Measurements from ENCODE around the gene ATP5PD.

ATP5PD gene

GRCh38 chr17:75046407-75047289 lies at the start of gene ATP5PD, which contains the start of gene KCTD2:
ATP5PD (minus strand) TSS chr17:75046969; CDS start chr17:75042650, 4,319 bp downstream.
KCTD2 (plus strand) TSS chr17:75047225; CDS start chr17:75047251, 26 bp downstream.
- DNase-seq (ENCODE audit: low read depth, low spot score): peak; percentile 87
- H3K27ac ChIP-seq: peak within 1 kb of the TSS; percentile 93

DNA sequence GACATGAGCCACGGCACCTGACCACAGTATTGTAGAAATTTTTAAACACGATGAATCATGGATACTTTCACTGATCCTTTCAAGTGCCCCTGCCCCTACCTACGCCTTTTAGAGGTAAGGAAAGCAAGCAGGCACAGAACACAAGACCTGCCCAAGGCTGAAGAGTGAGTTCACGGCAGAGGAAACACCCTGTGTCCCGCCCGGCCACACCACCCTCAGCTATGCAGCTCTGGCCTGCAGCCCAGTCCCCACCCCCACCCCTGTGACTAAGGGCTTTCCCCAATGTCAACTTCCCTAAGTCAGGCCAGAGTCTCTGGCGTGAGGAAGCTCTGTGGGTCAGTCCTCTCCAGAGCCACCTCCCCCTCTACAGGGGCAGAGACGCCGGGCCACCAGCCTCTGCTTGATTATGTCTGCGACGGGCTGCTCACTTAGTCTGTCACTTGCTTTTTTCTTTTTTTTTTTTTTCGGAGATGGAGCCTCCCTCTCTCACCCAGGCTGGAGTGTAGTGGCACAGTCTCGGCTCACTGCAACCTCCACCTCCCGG lies 49.4 kb upstream of the ATP5PD start:
- H3K27ac ChIP-seq: peak overlapping the region; percentile 58

GRCh38 chr17:75094871-75095399 lies 48.2 kb upstream of the ATP5PD start:
- H3K27ac ChIP-seq: no peak overlapping the region
- DNase-seq (ENCODE audit: low read depth, low spot score): no peak

More for the DNA sequence above, 49.4 kb upstream of the ATP5PD start:
- DNase-seq (ENCODE audit: low read depth, low spot score): peak; percentile 95

- no peak overlapping the region for H3K27ac ChIP-seq
- DNase-seq (ENCODE audit: low read depth, low spot score): no peak
Observed at GRCh38 chr17:75093548-75094158, 46.9 kb upstream of the ATP5PD start.

DNA sequence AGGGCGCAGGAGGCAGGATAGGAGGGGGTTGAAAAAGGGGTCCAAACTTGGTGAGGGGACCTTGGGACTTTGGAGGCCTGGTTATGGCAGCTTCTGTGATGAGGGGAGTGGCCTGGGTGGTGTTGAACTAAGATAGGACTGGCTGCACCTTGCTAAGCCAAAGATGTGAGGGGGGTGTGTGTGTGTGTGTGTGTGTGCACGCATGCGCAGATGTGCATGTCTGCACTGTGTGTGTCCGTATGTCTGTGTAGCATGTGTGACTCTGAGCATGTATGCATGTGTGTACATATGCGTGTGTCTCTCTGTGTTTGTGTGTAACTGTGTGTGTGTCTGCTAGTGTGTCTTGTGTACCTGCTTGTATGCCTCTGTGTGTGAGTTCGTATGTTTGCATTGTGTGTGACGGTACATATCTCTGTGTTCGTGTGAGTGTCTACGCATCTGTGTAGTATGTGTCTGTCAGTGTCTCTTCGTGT lies 45.1 kb upstream of the ATP5PD start:
- no peak overlapping the region for H3K27ac ChIP-seq
- no peak for DNase-seq (ENCODE audit: low read depth, low spot score)

DNA sequence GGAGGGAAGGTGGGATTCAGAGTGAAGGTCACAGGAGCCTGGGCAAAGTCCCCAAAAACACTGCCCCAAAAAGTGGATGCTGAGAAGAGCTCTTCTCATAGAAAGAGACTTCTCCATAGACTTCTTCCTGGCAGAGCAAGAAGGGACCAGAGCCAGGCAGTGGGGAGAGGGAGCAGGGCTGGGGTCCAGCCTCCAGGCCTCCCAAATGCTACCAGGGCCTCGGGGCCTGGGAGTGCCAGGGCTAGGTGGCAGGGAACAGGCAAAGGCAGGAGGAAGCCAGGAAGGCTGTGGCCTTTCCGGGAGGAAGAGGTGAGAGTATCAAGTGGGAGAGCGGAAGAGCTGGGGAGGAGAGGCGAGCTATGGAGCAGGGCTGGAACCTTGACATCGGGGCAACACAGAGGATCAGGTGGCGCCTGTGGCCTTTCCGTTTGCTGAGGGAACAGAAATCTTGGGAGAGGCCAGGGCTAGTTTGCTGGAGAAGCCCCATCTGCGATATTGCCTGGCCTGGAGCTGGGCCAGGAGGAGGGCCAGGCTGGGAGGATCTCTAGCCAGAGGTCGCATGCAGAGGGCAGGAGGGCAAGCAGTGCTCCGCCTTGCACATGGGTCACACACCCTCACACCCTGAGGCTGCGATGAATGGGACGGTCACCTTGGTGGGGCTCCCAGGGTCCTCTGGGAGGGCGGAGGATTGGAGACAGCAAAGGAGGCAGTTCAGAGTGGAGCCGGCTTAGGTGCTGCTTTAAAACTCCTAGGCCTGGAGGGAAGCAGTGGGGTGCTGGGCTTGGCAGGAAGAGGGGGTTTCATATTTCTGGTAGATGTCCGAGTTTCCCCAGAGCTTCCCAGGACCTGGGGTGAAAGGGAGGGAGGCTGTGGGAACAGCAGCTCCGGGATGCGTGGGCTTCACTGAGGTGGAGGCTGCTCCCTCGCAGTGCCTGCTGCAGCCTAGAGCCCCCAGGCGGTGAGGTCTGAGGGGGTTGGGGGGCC lies 44.4 kb upstream of the ATP5PD start:
- H3K27ac ChIP-seq: no peak overlapping the region
- DNase-seq (ENCODE audit: low read depth, low spot score): no peak

DNA sequence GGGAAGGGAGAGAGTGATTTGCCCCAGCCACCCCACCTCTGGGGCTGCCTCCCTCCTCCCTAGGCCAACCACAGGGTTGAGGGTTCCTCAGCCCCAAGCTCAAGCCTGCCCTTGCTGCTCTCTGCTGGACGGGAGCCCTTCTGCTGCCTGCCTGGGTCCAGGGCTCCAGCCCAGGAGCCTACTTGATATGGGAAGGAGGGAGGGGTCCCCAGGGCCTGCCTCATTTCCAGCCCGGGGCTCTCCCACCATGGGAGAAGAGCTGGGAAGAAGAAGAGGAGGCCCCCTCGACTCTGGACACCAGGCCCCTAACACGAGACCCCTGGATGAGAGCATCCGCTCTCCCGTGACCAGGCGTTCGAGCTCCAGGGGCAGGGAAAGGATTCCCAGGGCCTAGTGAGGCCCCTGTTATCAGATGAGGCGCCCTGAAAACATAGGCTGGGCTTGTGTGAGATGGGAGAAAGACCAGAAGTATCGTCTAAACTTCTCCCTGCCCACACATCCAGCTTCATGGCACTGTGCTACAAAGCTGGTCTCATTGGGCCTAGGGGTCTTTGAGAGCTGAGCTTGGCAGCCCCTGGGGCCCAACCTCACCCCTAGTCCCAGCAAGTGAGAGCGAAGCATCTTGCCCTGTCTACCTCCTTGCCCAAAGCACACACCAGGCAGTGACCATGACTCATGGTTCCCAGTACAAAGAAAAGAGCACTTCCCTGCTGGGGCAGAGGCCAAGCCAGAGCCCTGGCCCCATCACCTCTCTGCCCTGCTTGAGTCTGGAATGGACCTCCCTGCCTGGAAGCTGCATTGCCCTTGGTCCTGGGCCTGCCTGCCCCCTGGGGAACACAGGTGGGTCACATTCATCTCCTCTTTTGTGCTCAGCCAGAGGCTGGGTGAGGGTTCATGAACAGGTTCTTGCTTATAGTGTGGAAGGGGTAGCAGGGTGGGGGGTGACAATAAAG lies 42.0 kb upstream of the ATP5PD start:
- no peak for DNase-seq (ENCODE audit: low read depth, low spot score)
- H3K27ac ChIP-seq: peak overlapping the region; percentile 77

DNA sequence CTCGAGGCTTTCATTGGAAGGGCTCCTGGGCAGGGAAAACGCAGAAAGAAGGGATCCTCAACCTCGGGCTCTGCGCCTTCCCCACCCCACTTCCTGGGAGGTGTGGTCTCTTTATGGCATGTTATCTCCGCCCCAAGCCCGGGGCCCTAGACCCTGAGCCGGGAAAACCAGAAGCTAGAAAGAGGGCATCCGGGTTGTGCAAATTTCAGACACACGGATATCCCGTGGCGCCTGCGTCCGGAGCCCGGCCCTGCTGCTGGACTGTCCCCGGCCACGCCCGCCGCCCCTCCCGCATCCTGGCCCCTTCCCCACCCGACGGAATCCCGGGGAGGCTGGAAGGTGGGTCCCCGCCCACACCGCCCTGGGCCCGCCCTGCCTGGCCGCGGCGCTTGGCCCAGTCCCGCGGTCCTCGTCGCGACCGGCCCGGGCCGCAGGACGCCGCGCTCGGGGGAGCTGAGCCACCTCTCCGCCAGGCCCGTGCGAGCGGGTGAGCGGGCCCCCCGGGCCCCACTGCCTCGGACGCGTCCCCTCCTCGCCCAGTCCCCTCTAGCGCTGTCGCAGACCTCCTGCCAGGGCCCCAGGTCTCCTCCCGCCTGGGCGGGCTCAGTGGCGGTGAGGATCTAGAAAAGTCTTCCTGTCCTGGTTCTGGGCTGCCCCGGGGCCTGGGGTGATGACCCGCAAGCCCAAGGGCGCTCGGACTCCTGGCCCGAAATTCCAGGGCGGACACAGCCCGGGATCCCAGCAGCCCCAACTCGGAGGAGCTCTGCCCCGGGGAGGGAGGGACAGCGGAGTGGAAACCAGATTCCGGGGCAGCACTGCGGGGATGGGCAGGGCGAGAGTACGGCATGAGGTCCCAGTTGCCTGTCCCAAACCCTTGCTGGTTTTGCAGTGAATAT lies 41.0 kb upstream of the ATP5PD start, which contains the start of gene SLC16A5:
SLC16A5 (plus strand) TSS at position 397 of the 896 bp plus-strand sequence. CDS start 5,683 bp downstream, outside the sequence.
- DNase-seq (ENCODE audit: low read depth, low spot score): no peak
- H3K27ac ChIP-seq: peak within 1 kb of the TSS; percentile 77

DNA sequence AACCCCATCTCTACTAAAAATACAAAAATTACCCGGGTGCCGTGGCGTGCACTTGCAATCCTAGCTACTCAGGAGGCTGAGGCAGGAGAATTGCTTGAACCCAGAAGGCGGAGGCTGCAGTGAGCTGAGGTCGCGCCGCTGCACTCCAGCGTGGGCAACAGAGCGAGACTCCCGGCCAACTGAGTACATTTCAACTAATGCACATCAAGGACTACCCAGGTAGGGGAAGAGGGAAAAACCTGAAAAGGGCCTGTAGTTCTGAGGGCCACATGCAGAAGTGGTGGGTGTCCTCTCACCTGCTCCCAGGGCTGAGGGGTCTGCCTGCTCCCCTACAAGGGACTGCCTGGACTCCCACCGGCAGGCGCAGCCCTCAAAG lies 40.4 kb upstream of the ATP5PD start:
- peak overlapping the region; percentile 77 for H3K27ac ChIP-seq
- DNase-seq (ENCODE audit: low read depth, low spot score): no peak

DNA sequence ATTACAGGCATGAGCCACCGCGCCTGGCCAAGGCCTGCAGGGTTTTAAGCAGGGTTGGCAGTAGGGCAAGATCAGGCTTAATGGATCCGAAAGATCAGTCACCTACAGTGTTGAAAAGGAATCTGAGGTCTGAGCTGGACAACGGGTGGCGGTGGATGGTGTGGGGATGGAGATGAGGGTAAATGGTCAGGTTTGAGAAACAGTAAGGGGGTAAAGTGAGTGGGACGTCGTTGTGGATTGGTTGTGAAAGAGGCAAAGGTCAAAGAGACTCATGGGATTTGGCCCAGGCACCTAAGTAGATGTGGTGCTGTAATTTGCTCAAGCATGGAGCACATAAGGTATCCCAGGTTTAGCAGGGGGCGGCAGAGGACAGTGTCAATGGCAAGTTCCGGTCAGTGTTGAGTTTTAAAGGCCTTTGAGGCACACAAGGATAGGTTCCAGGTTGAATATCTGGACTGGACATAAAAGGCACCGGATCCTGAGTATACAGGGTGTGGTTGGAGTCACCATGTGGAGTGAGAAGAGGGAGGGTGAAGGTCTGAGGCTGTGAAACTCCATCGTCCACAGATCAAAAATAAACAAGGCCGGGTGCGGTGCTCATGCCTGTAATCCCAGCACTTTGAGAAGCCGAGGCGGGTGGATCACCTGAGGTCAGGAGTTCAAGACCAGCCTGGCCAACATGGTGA lies 39.9 kb upstream of the ATP5PD start:
- DNase-seq (ENCODE audit: low read depth, low spot score): no peak
- peak overlapping the region; percentile 77 for H3K27ac ChIP-seq

GRCh38 chr17:75084039-75084660 lies 37.4 kb upstream of the ATP5PD start:
- DNase-seq (ENCODE audit: low read depth, low spot score): no peak
- H3K27ac ChIP-seq: no peak overlapping the region

- no peak overlapping the region for H3K27ac ChIP-seq
- DNase-seq (ENCODE audit: low read depth, low spot score): no peak
Observed at GRCh38 chr17:75082683-75083082, 35.9 kb upstream of the ATP5PD start.

DNA sequence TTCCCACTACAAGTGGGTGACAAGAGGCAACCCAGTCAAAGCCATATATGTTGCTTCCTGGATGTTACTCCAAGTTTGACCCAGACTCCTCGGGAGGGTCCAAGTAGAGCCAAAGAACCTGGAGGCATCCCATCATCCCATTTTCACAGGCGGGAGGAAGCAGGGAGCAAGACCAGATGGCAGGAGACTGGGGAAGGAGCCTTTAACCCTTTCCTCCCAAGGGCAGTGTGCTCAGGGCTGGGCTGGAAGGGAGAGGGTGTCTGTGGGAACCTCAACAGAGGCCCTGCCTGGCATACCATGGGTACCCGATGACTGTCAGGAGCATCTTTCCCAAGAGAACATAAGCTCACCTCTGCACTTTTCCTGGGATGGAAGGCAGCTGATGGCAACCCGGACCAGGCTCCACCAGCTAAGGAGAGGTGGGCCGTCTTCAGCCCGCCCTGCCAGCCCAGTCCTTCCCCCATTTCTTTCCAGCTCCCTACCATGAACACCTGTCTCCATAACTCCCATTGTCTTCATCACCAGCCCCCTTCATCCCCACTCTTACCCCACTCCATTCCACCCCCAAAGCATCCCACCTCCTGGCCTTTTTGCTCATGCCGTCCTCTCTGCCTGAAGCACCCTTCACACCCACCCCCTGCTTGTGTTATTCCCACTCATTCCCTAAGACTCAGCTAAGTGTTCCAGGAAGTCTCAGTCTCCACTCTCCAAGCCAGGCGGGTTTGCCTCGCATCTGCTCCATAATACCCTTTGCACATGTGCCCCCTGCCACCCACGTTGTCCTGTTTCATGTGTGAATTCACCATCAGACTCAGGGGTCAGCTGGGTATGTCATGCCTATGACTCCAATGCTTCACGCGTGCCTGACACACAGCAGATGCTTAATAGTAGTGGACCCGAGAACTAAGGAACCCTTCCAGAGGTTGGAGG lies 35.1 kb upstream of the ATP5PD start:
- DNase-seq (ENCODE audit: low read depth, low spot score): no peak
- H3K27ac ChIP-seq: no peak overlapping the region

GRCh38 chr17:75079023-75079373 lies 32.2 kb upstream of the ATP5PD start:
- H3K27ac ChIP-seq: no peak overlapping the region
- no peak for DNase-seq (ENCODE audit: low read depth, low spot score)

GRCh38 chr17:75078284-75079022 lies 31.7 kb upstream of the ATP5PD start:
- no peak for DNase-seq (ENCODE audit: low read depth, low spot score)
- H3K27ac ChIP-seq: no peak overlapping the region

Data from epithelial cell of prostate (primary cell).